ENCODE measurements around the gene AGTRAP. TPM values are rescaled to one million over a fixed set of nuclear protein-coding genes. Genes with fewer than 3 reads are reported as not detected.

AGTRAP gene
- total and polyA plus RNA-seq, 2 experiments from 2014 or later: 34.2 to 71.9 TPM

GRCh38 chr1:11720525-11720924, 15.4 kb upstream of the AGTRAP start:
- Histone ChIP-seq H3K36me3 (replicated peaks; ENCODE audit: insufficient read depth, low read depth) (no peaks in the 10 kb centered on the region), H3K27me3 (peaks cover 6% of the 10 kb centered on the region), H3K4me2 (no peak overlapping the region), H3K9me3 (ENCODE audit: low read depth) (no peaks in the 10 kb centered on the region), H3K4me1 (ENCODE audit: insufficient read depth) (no peaks in the 10 kb centered on the region), H3K4me3 (no peak overlapping the region), H2AFZ (no peak overlapping the region), H3K9me2 (replicated peaks; ENCODE audit: insufficient read depth) (no peaks in the 10 kb centered on the region), H3K27ac (no peak overlapping the region), H4K20me1 (ENCODE audit: insufficient read depth, poor library complexity, severe bottlenecking) (no peaks in the 10 kb centered on the region), H3K79me2 (no peaks in the 10 kb centered on the region)
- WGBS (ENCODE audit: low lambda C conversion rate, missing lambda C conversion rate): 77% methylated on average over 4 of the region's 4 CpGs
- no peak for TF ChIP-seq EZH2phosphoT487 (IDR thresholded peaks at IDR 0.05; ENCODE audit: low read depth, severe bottlenecking, unreplicated experiment)
- no peak for TF ChIP-seq EZH2 (IDR thresholded peaks at IDR 0.05; ENCODE audit: borderline replicate concordance)
- no peak for TF ChIP-seq CTCF (IDR thresholded peaks at IDR 0.05; ENCODE audit: poor library complexity)
- DNase-seq (ENCODE audit: low spot score): no peak

- Histone ChIP-seq H3K79me2 (no peaks in the 10 kb centered on the region), H3K4me2 (no peak overlapping the region), H3K4me3 (no peak overlapping the region), H3K36me3 (replicated peaks; ENCODE audit: insufficient read depth, low read depth) (no peaks in the 10 kb centered on the region), H3K27me3 (peaks cover 6% of the 10 kb centered on the region), H3K9me3 (ENCODE audit: low read depth) (no peaks in the 10 kb centered on the region), H3K9me2 (replicated peaks; ENCODE audit: insufficient read depth) (no peaks in the 10 kb centered on the region), H3K27ac (no peak overlapping the region), H2AFZ (no peak overlapping the region), H4K20me1 (ENCODE audit: insufficient read depth, poor library complexity, severe bottlenecking) (no peaks in the 10 kb centered on the region), H3K4me1 (ENCODE audit: insufficient read depth) (no peaks in the 10 kb centered on the region)
- TF ChIP-seq EZH2 (IDR thresholded peaks at IDR 0.05; ENCODE audit: borderline replicate concordance): no peak
- TF ChIP-seq EZH2phosphoT487 (IDR thresholded peaks at IDR 0.05; ENCODE audit: low read depth, severe bottlenecking, unreplicated experiment): no peak
- no peak for TF ChIP-seq CTCF (IDR thresholded peaks at IDR 0.05; ENCODE audit: poor library complexity)
- 75% methylated on average over 4 of the region's 4 CpGs for WGBS (ENCODE audit: low lambda C conversion rate, missing lambda C conversion rate)
- DNase-seq (ENCODE audit: low spot score): no peak
Measured at GRCh38 chr1:11721311-11721710, 14.6 kb upstream of the AGTRAP start.

- no peak for DNase-seq (ENCODE audit: low spot score)
- WGBS (ENCODE audit: low lambda C conversion rate, missing lambda C conversion rate): 52% methylated on average over 2 of the region's 2 CpGs
Measured at GRCh38 chr1:11722538-11722937, 13.4 kb upstream of the AGTRAP start.

More at GRCh38 chr1:11722538-11722937, 13.4 kb upstream of the AGTRAP start:
- H2AFZ ChIP-seq: no peak overlapping the region
- H3K9me2 ChIP-seq (replicated peaks; ENCODE audit: insufficient read depth): no peaks in the 10 kb centered on the region
- H3K4me2 ChIP-seq: no peak overlapping the region
- H3K4me3 ChIP-seq: no peak overlapping the region
- H3K27ac ChIP-seq: no peak overlapping the region
- no peaks in the 10 kb centered on the region for H4K20me1 ChIP-seq (ENCODE audit: insufficient read depth, poor library complexity, severe bottlenecking)
- H3K27me3 ChIP-seq: peaks cover 6% of the 10 kb centered on the region
- no peaks in the 10 kb centered on the region for H3K36me3 ChIP-seq (replicated peaks; ENCODE audit: insufficient read depth, low read depth)
- H3K9me3 ChIP-seq (ENCODE audit: low read depth): no peaks in the 10 kb centered on the region
- H3K4me1 ChIP-seq (ENCODE audit: insufficient read depth): no peaks in the 10 kb centered on the region
- no peaks in the 10 kb centered on the region for H3K79me2 ChIP-seq
- TF ChIP-seq EZH2phosphoT487 (IDR thresholded peaks at IDR 0.05; ENCODE audit: low read depth, severe bottlenecking, unreplicated experiment) (no peak), CTCF (IDR thresholded peaks at IDR 0.05; ENCODE audit: poor library complexity) (no peak), EZH2 (IDR thresholded peaks at IDR 0.05; ENCODE audit: borderline replicate concordance) (no peak)

All from hepatocyte (in vitro differentiated cells).